ENCODE measurements around the gene BTRC.

- TF ChIP-seq POLR2A (IDR thresholded peaks at IDR 0.05): no peak
- no peak for TF ChIP-seq CTCF (IDR thresholded peaks at IDR 0.05)
Observed at GRCh38 chr10:101355072-101355706, 1.2 kb downstream of the BTRC start.
